Measurements from ENCODE around the gene NISCH. TPM values are rescaled to one million over a fixed set of nuclear protein-coding genes. Genes with fewer than 3 reads are reported as not detected.

The NISCH gene
- total RNA-seq, 3 donors from 2014 or later (not counting 1 experiment from before 2014, with no cell fraction given), result 162 to 191 (median 175) TPM

- intact Hi-C loops (cut with micrococcal nuclease), result no loop called here
- Histone ChIP-seq H3K27me3 (ENCODE audit: control insufficient read depth, insufficient read depth, low read length) (no peaks in the 10 kb centered on the region), H3K4me1 (ENCODE audit: control insufficient read depth, insufficient read depth, low read length) (no peaks in the 10 kb centered on the region), H3K9me3 (ENCODE audit: control insufficient read depth, insufficient read depth, low read length) (no peaks in the 10 kb centered on the region), H3K4me3 (ENCODE audit: low read length) (no peak overlapping the region), H3K36me3 (ENCODE audit: control insufficient read depth, insufficient read depth, low read length) (no peaks in the 10 kb centered on the region), H3K27ac (ENCODE audit: low read length) (no peak overlapping the region)
- no peaks in the 10 kb centered on the region for H3K27me3 Mint-ChIP-seq (ENCODE audit: low read depth in 2 of 2)
- WGBS (ENCODE audit: insufficient coverage), result 95% methylated on average over 13 of the region's 14 CpGs
- no peaks in the 10 kb centered on the region for H3K4me1 Mint-ChIP-seq
- TF ChIP-seq CTCF (IDR thresholded peaks at IDR 0.05), result no peak
- H3K36me3 Mint-ChIP-seq, result no peaks in the 10 kb centered on the region
- no peak for DNase-seq
- H3K9me3 Mint-ChIP-seq, result no peaks in the 10 kb centered on the region
- ATAC-seq, result no peak
- H3K4me3 Mint-ChIP-seq, result no peak overlapping the region
- no peak overlapping the region for H3K27ac Mint-ChIP-seq
Observed at GRCh38 chr3:52520141-52520667, 64.8 kb downstream of the NISCH start.

GRCh38 chr3:52520716-52521487 is 65.5 kb downstream of the NISCH start:
- no peaks in the 10 kb centered on the region for H3K9me3 Mint-ChIP-seq
- no peaks in the 10 kb centered on the region for H3K27me3 Mint-ChIP-seq (ENCODE audit: low read depth in 2 of 2)
- no peaks in the 10 kb centered on the region for H3K27me3 ChIP-seq (ENCODE audit: control insufficient read depth, insufficient read depth, low read length)
- intact Hi-C loops (cut with micrococcal nuclease), result no loop called here
- H3K36me3 ChIP-seq (ENCODE audit: control insufficient read depth, insufficient read depth, low read length), result no peaks in the 10 kb centered on the region
- H3K36me3 Mint-ChIP-seq, result no peaks in the 10 kb centered on the region
- DNase-seq, result no peak
- no peak for TF ChIP-seq CTCF (IDR thresholded peaks at IDR 0.05)
- H3K4me3 Mint-ChIP-seq, result no peak overlapping the region
- no peak for ATAC-seq
- H3K27ac ChIP-seq (ENCODE audit: low read length), result no peak overlapping the region
- H3K4me1 ChIP-seq (ENCODE audit: control insufficient read depth, insufficient read depth, low read length), result no peaks in the 10 kb centered on the region
- H3K27ac Mint-ChIP-seq, result no peak overlapping the region
- no peaks in the 10 kb centered on the region for H3K9me3 ChIP-seq (ENCODE audit: control insufficient read depth, insufficient read depth, low read length)
- WGBS (ENCODE audit: insufficient coverage), result 89% methylated on average over 20 of the region's 20 CpGs
- no peak overlapping the region for H3K4me3 ChIP-seq (ENCODE audit: low read length)
- no peaks in the 10 kb centered on the region for H3K4me1 Mint-ChIP-seq

GRCh38 chr3:52521488-52521824 is 66.1 kb downstream of the NISCH start:
- H3K4me3 ChIP-seq (ENCODE audit: low read length), result no peak overlapping the region
- no peak overlapping the region for H3K27ac ChIP-seq (ENCODE audit: low read length)
- ATAC-seq (no peak), DNase-seq (no peak)
- no peaks in the 10 kb centered on the region for H3K27me3 ChIP-seq (ENCODE audit: control insufficient read depth, insufficient read depth, low read length)
- no peaks in the 10 kb centered on the region for H3K36me3 Mint-ChIP-seq
- no peaks in the 10 kb centered on the region for H3K9me3 ChIP-seq (ENCODE audit: control insufficient read depth, insufficient read depth, low read length)
- WGBS (ENCODE audit: insufficient coverage), result 96% methylated on average over 8 of the region's 8 CpGs
- H3K27ac Mint-ChIP-seq, result no peak overlapping the region
- no peaks in the 10 kb centered on the region for H3K36me3 ChIP-seq (ENCODE audit: control insufficient read depth, insufficient read depth, low read length)
- H3K9me3 Mint-ChIP-seq, result no peaks in the 10 kb centered on the region
- intact Hi-C loops (cut with micrococcal nuclease), result no loop called here
- no peak overlapping the region for H3K4me3 Mint-ChIP-seq
- no peaks in the 10 kb centered on the region for H3K27me3 Mint-ChIP-seq (ENCODE audit: low read depth in 2 of 2)
- no peak for TF ChIP-seq CTCF (IDR thresholded peaks at IDR 0.05)
- no peaks in the 10 kb centered on the region for H3K4me1 ChIP-seq (ENCODE audit: control insufficient read depth, insufficient read depth, low read length)
- no peaks in the 10 kb centered on the region for H3K4me1 Mint-ChIP-seq

All from natural killer cell (primary cell).